Measurements from ENCODE around the gene KCNQ1OT1.

The KCNQ1OT1 gene

GRCh38 chr11:2651826-2652271 is 47.9 kb downstream of the KCNQ1OT1 start:
- no peaks in the 10 kb centered on the region for H3K36me3 ChIP-seq (replicated peaks; ENCODE audit: insufficient read depth, low read length)
- H3K9me3 ChIP-seq (replicated peaks; ENCODE audit: insufficient read depth, low read length) = no peaks in the 10 kb centered on the region
- no peak for TF ChIP-seq EZH2phosphoT487 (IDR thresholded peaks at IDR 0.05; ENCODE audit: low read length)
- TF ChIP-seq EZH2 (optimal IDR thresholded peaks at IDR 0.05; ENCODE audit: low read depth, low read length) = no peak
- no peak for TF ChIP-seq CTCF (IDR thresholded peaks at IDR 0.05; ENCODE audit: low read length)
- H3K4me2 ChIP-seq (ENCODE audit: low read depth, low read length) = no peak overlapping the region
- H3F3A ChIP-seq (ENCODE audit: insufficient read depth, low read length) = no peaks in the 10 kb centered on the region
- DNase-seq = no peak
- no peaks in the 10 kb centered on the region for H4K20me1 ChIP-seq (ENCODE audit: insufficient read depth, low read length)
- no peaks in the 10 kb centered on the region for H3K79me2 ChIP-seq (ENCODE audit: low read length)
- no peak overlapping the region for H3K9ac ChIP-seq (ENCODE audit: low read length)
- H2AFZ ChIP-seq (ENCODE audit: low read length) = no peak overlapping the region
- H3K27me3 ChIP-seq (replicated peaks; ENCODE audit: insufficient read depth, low read length) = no peaks in the 10 kb centered on the region
- H3K27ac ChIP-seq (ENCODE audit: low read length) = no peak overlapping the region
- H3K4me1 ChIP-seq (ENCODE audit: low read length) = no peaks in the 10 kb centered on the region
- H3K9me2 ChIP-seq (replicated peaks; ENCODE audit: insufficient read depth, low read length) = no peaks in the 10 kb centered on the region
- no peak overlapping the region for H3K4me3 ChIP-seq (ENCODE audit: low read length)

- no peak for TF ChIP-seq CTCF (IDR thresholded peaks at IDR 0.05; ENCODE audit: low read length)
- TF ChIP-seq EZH2phosphoT487 (IDR thresholded peaks at IDR 0.05; ENCODE audit: low read length) = no peak
- TF ChIP-seq EZH2 (optimal IDR thresholded peaks at IDR 0.05; ENCODE audit: low read depth, low read length) = no peak
- H3K4me3 ChIP-seq (ENCODE audit: low read length) = no peak overlapping the region
- no peaks in the 10 kb centered on the region for H3K79me2 ChIP-seq (ENCODE audit: low read length)
- no peak overlapping the region for H2AFZ ChIP-seq (ENCODE audit: low read length)
- H3K27me3 ChIP-seq (replicated peaks; ENCODE audit: insufficient read depth, low read length) = no peaks in the 10 kb centered on the region
- H3K4me1 ChIP-seq (ENCODE audit: low read length) = no peaks in the 10 kb centered on the region
- no peak overlapping the region for H3K4me2 ChIP-seq (ENCODE audit: low read depth, low read length)
- no peak overlapping the region for H3K27ac ChIP-seq (ENCODE audit: low read length)
- H4K20me1 ChIP-seq (ENCODE audit: insufficient read depth, low read length) = no peaks in the 10 kb centered on the region
- no peaks in the 10 kb centered on the region for H3F3A ChIP-seq (ENCODE audit: insufficient read depth, low read length)
- no peaks in the 10 kb centered on the region for H3K9me3 ChIP-seq (replicated peaks; ENCODE audit: insufficient read depth, low read length)
- H3K36me3 ChIP-seq (replicated peaks; ENCODE audit: insufficient read depth, low read length) = no peaks in the 10 kb centered on the region
- H3K9me2 ChIP-seq (replicated peaks; ENCODE audit: insufficient read depth, low read length) = no peaks in the 10 kb centered on the region
- no peak overlapping the region for H3K9ac ChIP-seq (ENCODE audit: low read length)
- DNase-seq = no peak
These were observed 48.7 kb downstream of the KCNQ1OT1 start for GRCh38 chr11:2651054-2651617.

- no peaks in the 10 kb centered on the region for H3K9me2 ChIP-seq (replicated peaks; ENCODE audit: insufficient read depth, low read length)
- no peak for DNase-seq
- no peaks in the 10 kb centered on the region for H3K27me3 ChIP-seq (replicated peaks; ENCODE audit: insufficient read depth, low read length)
- no peak overlapping the region for H3K9ac ChIP-seq (ENCODE audit: low read length)
- no peaks in the 10 kb centered on the region for H3K4me1 ChIP-seq (ENCODE audit: low read length)
- H3K27ac ChIP-seq (ENCODE audit: low read length) = no peak overlapping the region
- H4K20me1 ChIP-seq (ENCODE audit: insufficient read depth, low read length) = no peaks in the 10 kb centered on the region
- no peak overlapping the region for H3K4me3 ChIP-seq (ENCODE audit: low read length)
- no peak overlapping the region for H2AFZ ChIP-seq (ENCODE audit: low read length)
- no peak overlapping the region for H3K4me2 ChIP-seq (ENCODE audit: low read depth, low read length)
- TF ChIP-seq CTCF (IDR thresholded peaks at IDR 0.05; ENCODE audit: low read length) (no peak), EZH2phosphoT487 (IDR thresholded peaks at IDR 0.05; ENCODE audit: low read length) (no peak), EZH2 (optimal IDR thresholded peaks at IDR 0.05; ENCODE audit: low read depth, low read length) (no peak)
- H3F3A ChIP-seq (ENCODE audit: insufficient read depth, low read length) = no peaks in the 10 kb centered on the region
- no peaks in the 10 kb centered on the region for H3K9me3 ChIP-seq (replicated peaks; ENCODE audit: insufficient read depth, low read length)
- no peaks in the 10 kb centered on the region for H3K36me3 ChIP-seq (replicated peaks; ENCODE audit: insufficient read depth, low read length)
- no peaks in the 10 kb centered on the region for H3K79me2 ChIP-seq (ENCODE audit: low read length)
These were observed 49.4 kb downstream of the KCNQ1OT1 start for GRCh38 chr11:2650343-2650867.
